NCI-H2107 treated with DMSO at 0.1 percent for 48 hours (cell line): Measurements from ENCODE around the gene NUMB.

Source experiments
- DNase-seq: peaks from one replicate; lab custom pipeline; 2025; ENCODE audit not compliant: unreplicated experiment; lab: John Stamatoyannopoulos, UW

The NUMB gene

DNA sequence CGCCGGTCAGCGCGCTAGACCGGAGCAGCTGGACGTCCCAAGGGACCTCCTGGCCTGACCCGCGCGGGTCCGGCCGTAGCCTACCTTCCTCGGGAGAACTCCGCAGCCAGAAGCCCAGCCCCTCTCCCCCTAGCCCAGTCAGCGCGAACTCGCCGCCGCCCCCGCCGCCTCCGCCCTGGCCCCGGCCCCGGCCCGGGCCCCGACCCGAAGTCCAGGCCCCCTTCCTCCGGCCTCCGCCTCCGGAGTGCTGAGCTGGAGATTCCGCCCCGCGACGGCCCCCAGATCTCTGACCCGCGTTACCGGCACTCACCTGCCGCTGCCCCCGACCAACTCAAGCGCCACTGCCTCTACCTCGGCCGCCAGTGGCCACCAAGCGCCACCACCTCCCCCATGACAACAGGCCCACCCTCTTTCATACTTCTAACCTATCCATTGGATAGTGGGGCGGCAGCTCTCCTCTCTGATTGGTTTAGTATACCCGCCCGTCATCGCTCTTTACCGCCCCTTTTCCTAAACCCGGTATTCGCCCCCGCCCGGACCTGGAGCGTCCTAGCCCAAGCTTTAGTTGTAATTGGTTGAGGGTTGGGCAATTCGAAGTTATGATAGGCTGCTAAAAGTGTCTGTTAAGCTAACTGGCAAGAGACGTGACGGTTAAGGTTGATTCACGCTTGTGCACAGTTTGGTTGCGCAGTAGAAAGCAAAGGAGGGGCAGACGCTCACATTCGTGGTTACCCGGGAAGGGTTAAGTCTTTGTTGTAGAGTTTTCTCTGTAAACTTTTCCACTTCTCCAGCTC, at the start of gene NUMB:
Gene NUMB, minus strand, starts transcription at position 364 of the 794 bp plus-strand sequence. CDS start 102,795 bp downstream, outside the sequence.
- peak; percentile 100 for DNase-seq

DNA sequence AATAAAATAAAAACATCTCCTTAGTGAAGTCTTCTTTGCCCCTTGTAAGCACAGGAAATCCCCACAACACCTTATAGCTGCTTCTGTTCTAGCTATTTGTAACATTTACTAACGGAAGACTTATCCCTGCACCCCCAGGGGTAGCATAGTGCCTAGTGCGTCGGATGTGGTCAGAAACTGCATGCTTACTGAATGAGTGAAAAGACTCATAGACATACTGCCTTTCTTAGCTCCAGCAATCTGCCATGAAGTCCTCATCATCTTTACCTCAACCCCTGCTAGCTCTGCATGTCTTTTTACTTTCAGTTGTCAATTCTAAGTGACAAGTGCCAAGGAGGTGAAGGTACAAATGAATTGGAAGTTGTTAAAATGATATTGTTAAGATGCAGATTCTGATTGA, 45.3 kb upstream of the NUMB start:
- DNase-seq, result no peak

DNA sequence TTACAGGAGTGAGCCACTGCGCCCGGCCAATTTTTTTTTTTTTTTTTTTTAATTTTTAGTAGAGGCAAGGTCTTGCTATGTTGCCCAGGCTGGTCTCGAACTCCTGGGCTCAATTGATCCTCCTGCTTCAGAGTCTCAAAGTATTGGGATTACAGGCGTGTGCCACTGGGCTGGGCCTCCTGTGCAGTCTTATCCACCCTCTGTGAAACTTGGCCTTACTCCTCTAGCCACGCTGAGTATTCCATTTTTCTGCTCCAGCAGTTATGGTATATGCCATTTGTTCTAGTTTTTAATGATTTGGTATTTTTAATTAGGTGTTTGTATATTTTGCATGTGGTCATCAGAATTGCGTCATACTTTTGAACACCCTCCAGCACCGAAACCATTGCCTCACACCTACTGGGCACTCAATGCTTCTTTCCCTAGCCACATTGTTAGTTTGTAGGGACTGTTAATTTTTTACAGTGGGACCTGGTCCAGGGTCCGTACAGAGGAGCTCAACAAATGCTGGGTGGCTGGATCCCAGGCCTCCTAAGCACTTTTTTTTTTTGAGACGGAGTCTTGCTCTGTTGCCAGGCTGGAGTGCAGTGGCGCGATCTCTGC, 43.8 kb upstream of the NUMB start:
- DNase-seq, result no peak

DNA sequence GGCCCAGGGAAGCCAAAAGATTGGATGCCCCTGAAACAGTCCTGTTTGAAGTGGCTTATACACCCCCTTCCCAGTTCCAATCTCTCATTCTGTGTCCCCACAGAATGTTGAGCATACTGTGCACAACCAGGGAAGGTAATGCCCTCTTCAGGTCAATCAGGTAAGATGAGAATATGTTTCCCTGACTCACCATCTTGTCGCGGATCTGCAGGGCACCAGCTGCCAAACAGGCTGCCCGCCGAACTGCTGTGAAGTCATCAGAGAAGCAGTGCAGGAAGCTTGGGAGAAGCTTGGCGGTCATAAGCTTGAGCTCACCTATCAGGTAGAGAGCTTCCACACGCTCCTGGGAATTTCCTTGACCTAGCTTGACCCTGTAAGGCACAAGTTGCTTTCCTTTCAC, 42.0 kb upstream of the NUMB start:
- DNase-seq, result no peak

DNA sequence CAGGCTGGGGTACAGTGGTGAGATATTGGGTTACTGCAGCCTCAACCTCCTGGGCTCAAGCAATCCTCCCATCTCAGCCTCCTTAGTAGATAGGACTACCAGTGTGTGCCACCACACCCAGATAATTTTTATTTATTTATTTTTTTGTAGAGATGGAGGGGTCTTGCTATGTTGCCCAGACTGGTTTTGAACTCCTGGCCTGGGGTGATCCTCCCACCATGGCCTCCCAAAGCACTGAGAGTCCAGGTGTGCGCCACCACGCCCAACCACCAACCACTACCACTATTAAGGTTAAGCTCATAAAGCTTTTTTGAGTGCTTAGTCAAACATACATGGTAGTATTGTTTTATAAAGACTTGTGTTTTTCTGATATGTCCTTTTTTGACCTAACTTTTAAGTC, 36.2 kb upstream of the NUMB start:
- no peak for DNase-seq

DNA sequence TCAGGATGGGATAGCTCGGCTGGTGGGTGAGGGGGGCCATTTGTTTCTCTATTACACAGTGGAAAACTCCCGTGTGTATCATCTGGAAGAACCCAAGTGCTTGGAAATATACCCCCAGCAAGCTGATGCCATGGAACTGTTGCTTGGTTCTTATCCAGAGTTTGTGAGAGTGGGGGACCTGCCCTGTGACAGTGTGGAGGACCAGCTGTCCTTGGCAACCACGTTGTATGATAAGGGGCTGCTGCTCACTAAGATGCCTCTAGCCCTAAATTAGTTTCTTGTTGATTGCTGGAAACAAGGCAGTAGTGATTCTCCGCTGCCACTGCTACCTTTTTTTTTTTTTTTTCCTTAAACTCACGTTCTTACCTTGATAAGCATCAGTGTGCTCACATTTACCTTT, 34.3 kb upstream of the NUMB start:
- no peak for DNase-seq

DNA sequence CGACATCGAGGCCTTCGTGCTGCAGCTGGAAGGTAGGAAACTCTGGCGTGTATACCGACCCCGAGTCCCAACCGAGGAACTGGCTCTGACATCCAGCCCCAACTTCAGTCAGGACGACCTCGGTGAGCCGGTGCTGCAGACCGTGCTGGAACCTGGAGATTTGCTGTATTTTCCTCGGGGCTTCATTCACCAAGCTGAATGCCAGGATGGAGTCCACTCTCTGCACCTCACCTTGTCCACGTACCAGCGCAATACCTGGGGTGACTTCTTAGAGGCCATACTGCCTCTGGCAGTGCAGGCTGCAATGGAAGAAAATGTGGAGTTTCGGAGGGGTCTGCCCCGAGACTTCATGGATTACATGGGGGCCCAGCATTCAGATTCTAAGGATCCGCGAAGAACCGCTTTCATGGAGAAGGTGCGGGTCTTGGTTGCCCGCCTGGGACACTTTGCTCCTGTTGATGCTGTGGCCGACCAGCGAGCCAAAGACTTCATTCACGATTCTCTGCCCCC, 33.8 kb upstream of the NUMB start:
- DNase-seq, result no peak

DNA sequence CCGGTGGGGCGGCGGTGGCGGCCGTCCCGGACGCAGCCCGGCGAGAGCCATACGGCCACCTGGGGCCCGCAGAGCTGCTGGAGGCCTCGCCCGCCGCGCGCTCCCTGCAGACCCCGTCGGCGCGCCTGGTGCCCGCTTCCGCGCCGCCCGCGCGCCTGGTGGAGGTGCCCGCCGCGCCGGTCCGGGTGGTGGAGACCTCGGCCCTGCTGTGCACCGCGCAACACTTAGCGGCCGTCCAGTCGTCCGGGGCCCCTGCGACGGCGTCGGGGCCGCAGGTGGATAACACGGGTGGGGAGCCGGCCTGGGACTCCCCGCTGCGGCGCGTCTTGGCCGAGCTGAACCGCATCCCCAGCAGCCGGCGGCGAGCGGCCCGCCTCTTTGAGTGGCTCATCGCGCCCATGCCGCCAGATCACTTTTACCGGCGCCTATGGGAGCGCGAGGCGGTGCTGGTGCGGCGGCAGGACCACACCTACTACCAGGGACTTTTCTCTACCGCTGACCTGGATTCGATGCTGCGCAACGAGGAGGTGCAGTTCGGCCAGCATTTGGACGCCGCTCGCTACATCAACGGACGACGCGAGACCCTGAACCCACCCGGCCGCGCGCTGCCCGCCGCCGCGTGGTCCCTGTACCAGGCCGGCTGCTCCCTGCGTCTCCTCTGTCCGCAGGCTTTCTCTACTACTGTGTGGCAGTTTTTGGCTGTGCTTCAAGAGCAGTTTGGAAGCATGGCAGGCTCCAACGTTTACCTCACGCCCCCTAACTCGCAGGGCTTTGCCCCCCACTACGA, 33.1 kb upstream of the NUMB start:
- peak; percentile 48 for DNase-seq

DNA sequence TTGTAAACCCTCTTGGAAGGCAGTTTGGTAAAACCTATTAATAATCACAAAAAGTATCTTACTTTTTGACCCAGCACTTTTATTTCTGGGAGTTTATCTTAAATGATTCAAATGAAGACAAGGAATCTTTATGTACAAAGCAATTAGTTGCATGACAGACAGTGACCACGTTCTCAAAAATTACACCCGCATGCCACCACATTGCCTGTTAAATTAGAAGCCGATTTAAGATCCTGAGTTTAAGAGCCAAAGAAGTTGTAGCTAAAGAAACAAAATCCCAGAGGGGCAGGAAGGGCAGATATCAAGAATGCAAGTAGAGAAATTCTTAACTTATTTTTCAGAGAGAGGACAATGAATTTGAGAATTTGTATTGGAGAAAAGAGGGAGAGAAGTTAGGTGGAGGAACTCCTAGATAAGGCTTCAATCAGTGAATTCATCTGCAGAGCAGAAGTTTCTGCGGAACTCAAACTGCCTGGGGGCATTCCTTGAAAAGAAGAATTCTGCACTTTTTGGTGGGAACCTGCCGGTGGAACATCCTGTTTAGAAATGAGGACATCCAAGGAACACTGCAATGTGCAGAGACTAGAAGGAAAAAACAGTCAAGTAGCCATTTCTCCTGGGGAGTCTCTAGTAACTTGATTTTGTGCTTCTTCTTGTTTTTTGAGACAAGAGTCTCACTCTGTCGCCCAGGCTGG, 31.3 kb upstream of the NUMB start:
- no peak for DNase-seq

DNA sequence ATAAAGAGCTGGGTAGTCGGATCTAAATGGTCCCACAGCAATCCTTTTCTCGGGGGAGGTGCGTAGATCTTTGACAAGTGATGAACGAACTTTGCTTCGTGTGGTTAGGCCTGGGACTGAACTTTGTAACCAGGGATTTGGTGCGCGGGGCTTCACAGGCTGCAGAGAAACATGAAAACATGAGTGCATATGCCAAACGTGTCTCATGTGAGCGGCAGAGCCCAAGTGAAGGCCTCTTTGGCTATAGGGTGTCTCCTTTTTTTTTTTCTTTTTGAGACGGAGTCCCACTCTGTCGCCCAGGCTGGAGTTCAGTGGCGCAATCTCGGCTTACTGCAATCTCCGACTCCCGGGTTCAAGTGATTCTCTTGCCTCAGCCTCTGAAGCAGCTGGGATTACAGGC, 20.3 kb upstream of the NUMB start:
- no peak for DNase-seq

DNA sequence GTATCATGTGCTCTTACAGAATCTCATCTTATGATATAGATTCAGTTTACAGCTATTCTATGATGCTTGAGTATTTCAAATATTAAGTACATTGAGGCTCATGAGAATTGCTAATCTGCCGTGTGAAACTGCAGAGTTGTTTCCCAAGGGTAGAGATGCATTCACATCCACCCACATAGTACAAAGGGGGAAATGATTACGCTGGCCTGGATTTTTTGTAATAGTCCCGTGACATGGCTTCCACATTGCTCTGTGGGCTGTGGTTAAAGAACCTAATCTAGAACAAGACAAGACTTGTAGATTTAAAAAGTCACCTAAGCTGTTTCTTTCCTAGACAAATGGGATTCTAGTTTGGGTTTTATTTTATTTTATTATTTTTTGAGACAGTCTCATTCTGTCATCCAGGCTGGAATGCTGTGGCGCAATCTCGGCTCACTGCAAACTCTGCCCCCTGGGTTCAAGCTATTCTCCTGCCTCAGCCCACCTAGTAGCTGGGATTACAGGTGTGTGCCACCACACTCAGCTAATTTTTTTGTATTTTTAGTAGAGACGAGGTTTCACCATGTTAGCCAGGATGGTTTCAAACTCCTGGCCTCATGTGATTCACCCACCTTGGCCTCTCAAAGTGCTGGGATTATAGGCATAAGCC, 19.4 kb upstream of the NUMB start:
- DNase-seq, result no peak

DNA sequence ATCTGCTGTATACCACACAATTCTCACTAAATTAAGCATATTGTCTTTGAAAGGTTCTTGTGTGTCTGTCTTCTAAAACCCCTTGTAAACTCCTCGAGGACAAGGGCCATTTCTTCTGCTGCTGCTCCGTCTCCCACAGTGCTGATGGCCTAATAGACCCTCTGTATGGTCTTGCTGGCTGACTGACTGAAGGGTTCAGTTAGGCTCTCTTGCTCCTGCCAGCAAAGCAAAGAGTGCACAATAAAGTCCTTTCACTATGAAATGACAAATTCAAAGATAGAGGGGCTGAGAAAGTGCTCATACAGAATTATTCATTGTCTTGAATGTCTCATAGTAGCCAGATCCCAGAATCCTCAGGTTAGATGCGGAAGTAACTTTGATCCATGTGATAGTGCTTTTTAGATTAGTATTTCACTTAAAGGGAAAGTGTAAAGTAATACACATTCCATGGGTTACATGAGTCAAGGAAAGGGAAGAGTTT, 18.1 kb upstream of the NUMB start:
- no peak for DNase-seq

DNA sequence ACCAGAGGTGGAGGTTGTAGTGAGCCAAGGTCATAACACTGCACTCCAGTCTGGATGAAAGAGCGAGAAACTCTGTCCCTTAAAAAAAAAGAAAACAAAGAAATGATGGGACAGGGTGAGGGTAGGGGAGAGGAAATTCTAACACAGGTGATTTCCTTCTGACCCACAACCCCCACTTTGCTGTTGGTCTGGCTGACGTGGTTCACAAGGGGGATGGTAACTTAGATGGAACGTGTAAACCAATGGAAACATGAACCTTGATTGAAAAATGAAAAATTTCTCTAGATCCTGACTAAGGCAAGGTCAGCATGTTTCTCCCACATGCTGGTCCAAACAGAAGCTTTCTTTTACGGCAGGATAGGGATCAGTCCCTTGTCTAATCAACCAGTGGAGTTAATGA, 16.6 kb upstream of the NUMB start:
- no peak for DNase-seq

DNA sequence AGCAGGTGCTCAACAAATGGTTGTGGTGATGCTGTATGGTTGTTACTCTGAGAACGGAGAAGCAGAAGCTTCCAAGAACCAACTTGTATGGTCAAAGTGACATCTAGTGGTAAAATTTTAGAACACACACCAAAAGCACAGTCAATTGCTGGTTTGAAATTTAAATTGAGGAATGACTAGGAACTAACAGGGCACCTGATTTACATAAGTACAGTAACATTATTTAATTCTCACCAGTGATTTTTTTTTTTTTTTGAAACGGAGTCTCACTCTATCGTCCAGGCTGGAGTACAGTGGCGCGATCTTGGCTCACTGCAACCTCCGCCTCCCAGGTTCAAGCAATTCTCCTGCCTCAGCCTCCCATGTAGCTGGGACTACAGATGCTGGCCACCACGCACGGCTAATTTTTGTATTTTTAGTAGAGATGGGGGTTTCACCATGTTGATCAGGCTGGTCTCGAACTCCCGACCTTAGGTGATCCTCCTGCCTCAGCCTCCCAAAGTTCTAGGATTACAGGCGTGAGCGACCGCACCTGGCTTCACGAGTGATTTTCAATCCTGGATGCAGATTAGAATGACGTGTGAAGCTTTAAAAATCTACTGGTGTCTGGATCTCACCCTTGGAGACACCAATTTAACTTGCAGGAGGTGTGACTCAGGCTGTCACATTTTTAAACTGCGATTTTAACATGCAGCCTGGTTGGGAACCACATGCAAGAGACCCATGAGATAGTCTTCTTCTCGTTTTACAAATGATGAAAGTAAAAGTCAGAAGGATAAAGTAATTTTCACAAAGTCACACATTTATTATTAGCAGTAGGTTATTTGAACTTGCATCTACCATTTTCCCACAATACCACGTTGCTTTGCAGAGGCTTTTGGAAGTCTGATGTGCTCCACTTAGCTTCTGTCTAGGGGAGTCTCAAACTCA, 14.1 kb upstream of the NUMB start:
- DNase-seq, result peak; percentile 94

DNA sequence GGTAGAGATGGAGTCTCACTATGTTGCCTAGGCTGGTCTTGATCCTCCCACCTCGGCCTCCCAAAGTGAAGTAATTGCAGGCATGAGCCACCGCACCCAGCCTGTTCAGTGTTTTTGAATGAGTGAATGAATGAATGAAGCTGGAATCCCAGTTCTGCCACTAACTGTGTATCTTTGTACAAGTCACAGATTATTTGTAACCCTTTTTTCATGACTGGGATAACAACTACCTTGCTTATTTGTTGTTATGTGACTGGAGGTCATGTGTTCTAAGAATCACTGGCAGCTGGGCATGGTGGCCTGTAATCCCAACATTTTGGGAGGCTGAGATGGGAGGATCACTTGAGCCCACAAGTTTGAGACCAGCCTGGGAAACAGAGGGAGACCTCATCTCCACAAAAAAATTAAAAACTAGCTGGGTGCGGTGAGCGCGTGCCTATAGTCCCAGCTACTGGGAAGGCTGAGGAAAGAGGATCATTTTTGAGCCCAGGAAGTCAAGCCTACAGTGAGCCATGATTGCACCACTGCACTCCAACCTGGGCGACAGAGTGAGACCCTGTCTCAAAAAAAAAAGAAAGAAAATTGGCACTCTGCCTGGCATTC, 13.3 kb upstream of the NUMB start:
- DNase-seq, result no peak

DNA sequence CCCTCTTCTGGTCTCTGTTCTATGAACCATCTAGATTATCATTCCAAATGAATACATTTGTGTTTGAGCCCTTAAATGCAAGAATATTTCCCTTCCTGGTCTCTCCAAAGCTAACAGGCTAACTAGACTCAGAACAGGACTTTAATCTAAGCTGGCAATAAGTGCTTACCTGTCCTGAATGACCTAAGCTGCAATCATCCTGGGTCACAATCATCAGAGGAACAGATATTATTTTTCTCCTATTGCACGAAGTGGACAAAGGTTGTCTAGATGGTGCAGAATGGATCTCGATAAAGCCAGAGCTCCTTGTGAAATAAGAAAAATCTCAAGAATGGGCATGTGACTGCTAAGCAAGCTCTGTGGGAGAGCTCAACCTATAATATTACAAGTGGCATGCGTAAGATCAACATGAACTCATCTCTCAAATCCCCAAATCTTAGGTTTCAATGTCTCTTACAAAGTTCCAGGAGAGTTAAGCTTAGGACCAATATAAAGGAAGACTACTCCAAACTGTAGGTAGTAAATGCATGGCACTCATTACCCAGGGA, 10.6 kb upstream of the NUMB start:
- DNase-seq, result no peak

DNA sequence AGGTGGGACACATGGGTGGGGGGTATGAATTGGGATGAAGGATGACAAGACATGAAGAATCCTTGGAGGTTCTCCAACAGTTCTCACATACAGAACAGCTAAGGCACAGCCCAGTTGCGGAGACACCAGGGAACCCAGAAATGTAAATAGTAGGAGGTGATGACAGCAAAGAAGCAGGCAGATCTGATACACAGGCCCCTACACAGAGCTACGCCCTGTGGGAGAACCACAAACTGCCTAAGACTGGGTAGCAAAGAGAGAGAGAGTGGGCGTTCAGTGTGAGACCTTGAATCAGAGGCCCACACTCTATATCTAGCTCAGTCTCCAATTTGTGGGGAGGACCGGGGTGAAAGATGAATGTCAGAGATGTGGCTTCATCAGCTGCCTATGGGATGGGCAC, 9.5 kb upstream of the NUMB start:
- DNase-seq, result no peak

DNA sequence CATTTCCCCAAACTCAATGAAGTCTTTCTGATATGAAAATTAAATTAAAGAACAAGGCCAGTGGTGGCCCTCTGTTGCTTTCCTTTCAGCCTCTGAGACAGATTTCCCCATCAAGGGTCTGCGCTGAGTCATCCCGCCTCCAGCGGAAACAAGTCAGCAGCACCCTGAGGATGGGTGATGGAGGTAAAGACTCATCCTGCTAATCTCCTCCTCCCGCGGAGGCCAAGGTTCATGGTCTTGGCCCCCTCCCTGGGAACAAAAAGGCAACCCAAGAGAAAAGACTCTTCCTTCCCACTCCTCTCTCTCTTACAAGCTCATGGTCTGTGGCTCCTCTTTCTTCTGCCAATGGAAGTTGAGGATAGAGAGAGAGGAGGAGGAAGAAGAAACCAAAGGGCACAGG, 9.0 kb upstream of the NUMB start:
- no peak for DNase-seq

DNA sequence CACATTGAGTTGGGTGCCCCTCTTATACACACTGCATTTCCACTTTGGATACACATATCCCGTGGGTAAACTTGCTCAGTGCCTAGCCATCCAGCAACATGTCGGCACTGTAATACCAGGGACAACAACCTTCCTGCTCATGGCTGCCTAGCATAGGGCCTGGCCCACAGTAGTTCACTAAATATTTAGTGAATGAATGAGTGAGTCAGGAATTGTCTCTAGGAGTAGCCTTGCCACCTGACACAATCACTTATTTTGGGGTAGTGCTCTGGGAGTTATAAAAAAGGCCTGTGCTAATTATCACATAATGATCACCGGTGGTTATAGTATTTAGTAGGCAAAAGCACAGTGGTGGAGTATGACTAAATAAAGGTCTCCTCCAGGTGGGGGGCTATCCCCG, 8.5 kb upstream of the NUMB start:
- DNase-seq, result no peak
